ENCODE data around the gene HNRNPCL4.
"Not testable (repeated sequence)": the region's sequence is repeated elsewhere in the genome, so short reads cannot be mapped to it uniquely, and the experiment has no call there.

HNRNPCL4 gene

DNA sequence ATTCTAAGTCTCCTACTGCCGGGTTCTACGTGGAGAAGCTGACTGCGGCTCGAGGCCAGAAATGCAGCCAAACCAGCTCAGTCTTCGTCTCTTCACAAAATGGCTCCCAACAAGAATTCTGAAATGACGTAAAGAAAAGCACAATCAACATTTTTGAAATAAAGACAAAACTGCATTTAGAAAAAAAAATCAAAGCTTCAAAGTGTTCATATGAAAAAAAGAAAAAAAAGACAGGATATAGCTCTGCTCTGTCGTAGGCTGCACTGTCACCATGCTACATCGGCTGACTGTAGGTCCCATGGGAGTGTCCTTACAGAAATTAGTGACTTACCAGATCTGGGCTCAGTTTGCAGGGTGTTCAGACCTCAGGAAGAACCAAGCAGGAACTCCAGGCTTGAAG lies at the start of gene HNRNPCL4:
Gene HNRNPCL4, minus strand, starts transcription at position 101 of the 400 bp plus-strand sequence. CDS start 164 bp downstream, outside the sequence.
- not testable (repeated sequence) for DNase-seq (ENCODE audit: low read depth)

GRCh38 chr1:13208712-13209111 lies 43.3 kb upstream of the HNRNPCL4 start:
- DNase-seq (ENCODE audit: low read depth), result not testable (repeated sequence)

GRCh38 chr1:13201309-13201708 lies 35.9 kb upstream of the HNRNPCL4 start, which contains the start of gene PRAMEF13:
PRAMEF13 (minus strand) TSS chr1:13201409; CDS start chr1:13199589, 1,820 bp downstream.
- DNase-seq (ENCODE audit: low read depth), result not testable (repeated sequence)

DNA sequence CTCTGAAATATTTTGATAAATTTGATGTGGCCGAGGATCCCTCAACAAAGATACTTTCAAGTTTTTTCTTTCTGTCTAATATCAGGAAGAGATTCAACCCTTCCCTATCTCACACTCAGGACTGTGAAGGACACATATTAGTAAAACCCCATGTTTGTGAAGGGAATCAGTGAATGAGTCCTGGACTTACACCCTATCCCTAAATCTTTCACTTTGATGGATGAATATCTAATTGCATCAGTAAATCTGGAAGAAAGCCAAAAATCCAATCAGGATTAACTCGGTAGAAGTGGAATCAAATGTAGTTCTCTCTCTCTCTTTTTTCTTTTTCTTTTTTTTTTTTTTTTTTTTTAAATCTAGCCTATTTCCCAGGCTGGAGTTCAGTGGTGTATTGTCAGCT lies 6.1 kb upstream of the HNRNPCL4 start, which contains the start of gene PRAMEF9:
Gene PRAMEF9, plus strand, starts transcription at position 301 of the 400 bp plus-strand sequence. CDS start 3,433 bp downstream, outside the sequence.
- not testable (repeated sequence) for DNase-seq (ENCODE audit: low read depth)

DNA sequence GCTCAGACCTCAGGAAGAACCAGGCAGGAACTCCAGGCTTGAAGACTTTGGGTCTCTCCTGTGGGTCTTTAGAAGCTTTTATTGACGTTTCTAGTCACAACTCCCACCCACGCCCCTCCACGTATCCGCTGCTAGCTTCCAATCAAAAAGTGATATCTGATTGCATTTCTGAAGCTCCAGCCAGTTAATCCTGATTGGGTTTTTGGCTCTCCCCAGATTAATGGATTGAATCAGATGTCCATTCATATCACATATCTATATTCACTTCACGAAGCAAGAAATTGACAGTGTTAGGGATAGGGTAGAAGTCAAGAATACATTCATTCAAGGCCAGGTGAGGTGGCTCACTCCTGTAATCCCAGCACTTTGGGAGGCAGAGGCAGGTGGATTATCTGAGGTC lies 9.5 kb downstream of the HNRNPCL4 start, which contains the start of gene PRAMEF26:
Gene PRAMEF26, minus strand, starts transcription at position 101 of the 400 bp plus-strand sequence. CDS start 2,914 bp downstream, outside the sequence.
- DNase-seq (ENCODE audit: low read depth), result not testable (repeated sequence)

- not testable (repeated sequence) for DNase-seq (ENCODE audit: low read depth)
Observed at GRCh38 chr1:13116754-13117153, 48.7 kb downstream of the HNRNPCL4 start, which contains the start of gene HNRNPCL2. HNRNPCL2 (minus strand) TSS chr1:13116854; CDS start chr1:13116400, 454 bp downstream.
